Activated naive CD4-positive, alpha-beta T cell treated with anti-CD3 and anti-CD28 coated beads, Interleukin-2, amount 10 ng/mL, durations not matched to agents 7 days and 5 days (primary cell): ENCODE data around the gene PER2.
A peak's percentile ranks its signal among the peaks of the same experiment; 100 is the strongest.

Experiments
- CTCF ChIA-PET: fragments of 350-600 bp; sonication (Branson Sonifier 250); formaldehyde crosslinking; loops from one replicate; lab custom pipeline; 2021; ENCODE audit warnings: antibody characterized with exemption; lab: Charles Lee
- DNase-seq: peaks from one replicate; pipeline ENCODE4 v3.0.0-alpha.2; 2020
- H3K27ac Mint-ChIP-seq: one replicate; pipeline ENCODE4 v1.8.0; 2021; ENCODE audit warnings: mild to moderate bottlenecking, moderate library complexity, mixed read lengths
- H3K27me3 Mint-ChIP-seq: one replicate; pipeline ENCODE4 v1.8.0; 2021; ENCODE audit warnings: mild to moderate bottlenecking, mixed read lengths
- H3K36me3 Mint-ChIP-seq: one replicate; pipeline ENCODE4 v1.8.0; 2021; ENCODE audit warnings: mixed read lengths
- H3K4me1 Mint-ChIP-seq: one replicate; pipeline ENCODE4 v1.8.0; 2021; ENCODE audit warnings: mixed read lengths
- H3K4me3 Mint-ChIP-seq: one replicate; pipeline ENCODE4 v1.8.0; 2021; ENCODE audit warnings: mild to moderate bottlenecking, moderate library complexity, mixed read lengths
- H3K9me3 Mint-ChIP-seq: one replicate; pipeline ENCODE4 v1.8.0; 2021; ENCODE audit warnings: mixed read lengths

The PER2 gene

DNA sequence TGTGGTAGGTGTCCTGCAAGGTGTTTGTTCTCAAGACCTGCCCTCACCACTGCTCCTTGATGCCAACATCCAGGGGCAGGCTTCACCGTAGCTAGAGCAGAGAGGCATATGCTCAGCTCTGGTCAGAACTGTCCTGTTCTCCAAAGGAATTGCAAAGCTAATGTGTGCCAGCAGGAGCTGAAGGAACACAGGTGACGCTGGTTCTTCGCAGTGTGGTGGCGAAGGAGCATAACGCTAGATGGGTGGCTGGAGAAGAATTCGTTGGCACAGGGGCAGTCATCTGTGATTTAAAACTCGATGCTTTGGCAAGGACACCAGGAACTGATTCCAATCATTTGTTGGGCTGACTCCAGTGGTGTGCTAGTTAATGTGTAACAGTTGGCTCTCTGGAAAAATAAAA lies 11.4 kb upstream of the PER2 start:
- no peaks in the 10 kb centered on the region for H3K4me1 Mint-ChIP-seq
- H3K27me3 Mint-ChIP-seq = peaks cover 58% of the 10 kb centered on the region
- H3K9me3 Mint-ChIP-seq = no peaks in the 10 kb centered on the region
- CTCF ChIA-PET = no interaction called here
- H3K36me3 Mint-ChIP-seq = no peaks in the 10 kb centered on the region
- H3K27ac Mint-ChIP-seq = no peak overlapping the region
- no peak overlapping the region for H3K4me3 Mint-ChIP-seq
- no peak for DNase-seq

GRCh38 chr2:238296638-238297457 lies 8.4 kb upstream of the PER2 start:
- H3K27ac Mint-ChIP-seq = no peak overlapping the region
- peak; percentile 14 for DNase-seq
- no peaks in the 10 kb centered on the region for H3K36me3 Mint-ChIP-seq
- no peaks in the 10 kb centered on the region for H3K9me3 Mint-ChIP-seq
- H3K4me1 Mint-ChIP-seq = no peaks in the 10 kb centered on the region
- CTCF ChIA-PET = no interaction called here
- H3K27me3 Mint-ChIP-seq = peaks cover 38% of the 10 kb centered on the region
- no peak overlapping the region for H3K4me3 Mint-ChIP-seq

DNA sequence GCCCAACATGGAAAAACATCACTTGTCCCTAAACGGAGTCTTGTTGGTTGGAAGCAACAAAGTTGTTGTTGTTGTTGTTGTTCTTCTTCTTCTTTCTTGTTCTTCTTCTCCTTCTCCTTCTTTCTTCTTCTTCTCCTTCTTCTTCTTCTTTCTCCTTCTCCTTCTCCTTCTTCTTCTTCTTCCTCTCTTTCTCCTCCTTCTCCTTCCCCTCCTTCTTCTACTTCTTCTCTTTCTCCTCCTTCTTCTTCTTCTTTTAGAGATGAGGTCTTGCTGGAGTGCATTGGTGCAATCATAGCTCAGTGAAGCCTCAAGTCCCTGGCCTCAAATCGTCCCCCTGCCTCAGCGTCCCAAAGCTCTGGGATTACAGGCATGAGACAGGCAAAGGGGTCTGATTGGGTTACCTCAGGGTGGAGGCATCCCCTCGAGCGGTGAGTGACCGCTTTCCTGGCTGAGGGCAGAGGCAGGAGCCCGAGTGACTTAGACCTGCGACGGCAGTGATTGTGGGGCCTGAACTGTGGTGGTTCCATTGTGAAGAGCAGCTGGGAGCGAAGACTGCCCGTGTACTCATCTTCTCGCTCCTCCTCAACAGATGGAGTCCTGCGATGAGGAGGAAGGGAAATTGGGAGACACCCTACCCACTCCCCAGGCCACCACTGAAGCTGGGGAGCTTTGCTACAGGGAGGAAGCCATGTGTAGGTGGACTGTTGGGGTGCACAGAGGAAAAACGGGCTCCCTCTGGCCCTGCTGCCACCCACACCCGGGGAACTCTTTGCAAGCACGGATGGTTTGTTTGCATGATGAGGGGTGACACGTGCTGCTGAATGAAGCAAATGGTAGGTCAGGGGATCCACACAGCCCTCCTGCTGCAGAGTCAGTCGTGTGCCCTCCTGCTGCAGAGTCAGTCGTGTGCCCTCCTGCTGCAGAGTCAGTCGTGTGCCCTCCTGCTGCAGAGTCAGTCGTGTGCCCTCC lies 7.0 kb upstream of the PER2 start:
- H3K9me3 Mint-ChIP-seq = no peaks in the 10 kb centered on the region
- no peaks in the 10 kb centered on the region for H3K36me3 Mint-ChIP-seq
- CTCF ChIA-PET = no interaction called here
- H3K27ac Mint-ChIP-seq = no peak overlapping the region
- peaks cover 29% of the 10 kb centered on the region for H3K27me3 Mint-ChIP-seq
- H3K4me3 Mint-ChIP-seq = no peak overlapping the region
- H3K4me1 Mint-ChIP-seq = no peaks in the 10 kb centered on the region
- DNase-seq = no peak

- H3K36me3 Mint-ChIP-seq = no peaks in the 10 kb centered on the region
- H3K27ac Mint-ChIP-seq = no peak overlapping the region
- H3K4me3 Mint-ChIP-seq = no peak overlapping the region
- CTCF ChIA-PET = no interaction called here
- DNase-seq = peak; percentile 14
- no peaks in the 10 kb centered on the region for H3K9me3 Mint-ChIP-seq
- H3K27me3 Mint-ChIP-seq = peaks cover 20% of the 10 kb centered on the region
- H3K4me1 Mint-ChIP-seq = peaks cover 8% of the 10 kb centered on the region
Observed at GRCh38 chr2:238294393-238295143, 6.2 kb upstream of the PER2 start.

DNA sequence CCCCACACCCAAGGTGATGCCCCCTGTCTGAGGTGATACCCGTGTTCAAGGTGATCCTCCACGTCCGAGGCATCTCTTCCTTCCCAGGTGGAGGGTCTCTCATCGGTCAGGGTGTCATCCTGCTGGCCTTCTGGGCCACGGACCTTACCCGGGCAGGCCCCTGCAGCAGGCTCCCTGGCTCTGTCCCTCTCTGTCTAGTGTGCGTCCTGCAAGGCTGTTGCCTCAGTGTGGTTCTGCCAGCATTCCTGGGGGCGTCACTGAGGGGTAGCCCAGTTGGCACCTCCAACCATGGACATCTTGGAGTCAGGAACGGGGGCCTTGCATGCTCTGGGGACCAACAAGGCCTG lies 5.6 kb upstream of the PER2 start:
- peaks cover 18% of the 10 kb centered on the region for H3K27me3 Mint-ChIP-seq
- H3K9me3 Mint-ChIP-seq = no peaks in the 10 kb centered on the region
- no peaks in the 10 kb centered on the region for H3K36me3 Mint-ChIP-seq
- H3K4me3 Mint-ChIP-seq = no peak overlapping the region
- peaks cover 13% of the 10 kb centered on the region for H3K4me1 Mint-ChIP-seq
- H3K27ac Mint-ChIP-seq = no peak overlapping the region
- no peak for DNase-seq
- CTCF ChIA-PET = no interaction called here

DNA sequence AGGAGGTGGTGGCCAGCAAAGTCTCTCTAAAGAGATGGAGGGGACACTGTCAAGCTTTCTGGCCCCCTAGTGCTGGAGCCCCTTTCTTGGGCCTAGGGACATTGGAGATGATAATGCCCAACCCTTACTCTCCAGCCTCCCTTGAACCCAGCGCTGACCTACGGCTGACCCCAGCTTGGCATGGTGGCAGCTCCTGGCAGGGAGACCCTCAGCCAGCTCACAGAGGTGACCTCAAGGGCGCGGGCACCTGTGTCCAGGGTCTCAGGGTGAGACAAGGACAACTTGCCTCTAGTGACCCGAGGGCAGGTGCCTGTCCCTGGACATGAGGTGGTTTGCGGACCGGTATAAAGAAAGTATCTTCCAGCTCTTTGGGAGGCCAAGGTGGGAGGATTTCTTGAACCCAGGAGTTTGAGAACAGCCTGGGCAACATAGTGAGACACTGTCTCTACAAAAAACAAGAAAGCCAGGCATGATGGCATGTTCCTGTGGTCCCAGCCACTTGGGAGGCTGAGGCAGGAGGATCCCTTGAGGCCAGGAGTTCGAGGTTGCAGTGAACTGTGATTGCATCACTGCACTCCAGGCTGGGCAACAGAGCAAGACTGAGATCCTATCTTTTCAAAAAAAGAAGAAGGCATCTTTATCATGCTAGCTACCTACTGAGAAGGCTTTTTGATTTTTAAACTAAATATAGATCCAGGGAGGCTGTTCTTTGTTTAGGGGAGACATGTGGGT lies 3.3 kb upstream of the PER2 start:
- Mint-ChIP-seq H3K4me1 (peaks cover 28% of the 10 kb centered on the region), H3K27me3 (peaks cover 11% of the 10 kb centered on the region), H3K9me3 (no peaks in the 10 kb centered on the region), H3K36me3 (no peaks in the 10 kb centered on the region), H3K27ac (no peak overlapping the region), H3K4me3 (no peak overlapping the region)
- CTCF ChIA-PET = interaction anchor here (0.7 kb wide), 1 partner anchor 19 kb away, joined by 3 read pairs; no protein-coding TSS in a partner anchor
- no peak for DNase-seq

DNA sequence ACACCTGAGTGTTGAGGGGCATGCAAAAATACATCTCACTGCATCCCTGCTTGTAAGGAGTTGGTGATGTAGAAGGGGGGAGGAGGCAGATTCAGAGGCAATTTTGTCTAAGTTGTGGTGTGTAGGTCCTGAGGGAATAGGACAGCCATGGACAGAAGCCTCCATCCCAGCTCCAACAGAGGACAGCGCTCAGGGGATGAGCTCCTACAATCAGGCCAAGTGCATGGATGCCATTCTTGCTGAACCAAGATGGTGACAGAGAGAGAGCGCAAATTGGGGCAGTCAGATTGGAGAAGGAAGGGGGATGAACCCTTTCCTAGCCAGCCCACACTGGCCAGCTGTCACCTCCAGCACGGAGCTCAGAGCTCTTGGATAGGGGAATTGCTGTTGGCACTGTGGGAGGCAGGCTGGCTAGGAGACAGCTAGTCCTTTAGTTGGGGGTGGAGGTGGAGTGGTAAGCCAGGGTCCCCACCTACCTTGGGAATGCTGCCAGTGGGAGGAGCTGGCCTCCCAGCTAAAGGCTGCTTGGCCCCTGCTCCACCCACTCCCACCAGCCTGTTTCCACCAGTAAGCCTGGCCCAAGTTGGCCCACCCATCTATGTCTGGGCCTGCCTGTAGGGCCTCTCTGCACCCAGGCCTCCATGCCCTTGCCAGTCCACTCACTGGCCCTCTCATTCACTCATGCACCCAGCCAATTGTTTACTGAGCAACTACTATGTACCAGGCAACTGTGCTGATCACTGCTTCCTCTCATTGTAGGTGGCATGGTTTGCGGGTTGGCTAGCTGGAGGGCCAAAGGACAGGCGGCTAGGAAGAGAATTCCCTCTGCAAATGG lies 2.5 kb upstream of the PER2 start:
- Mint-ChIP-seq H3K4me1 (peaks cover 30% of the 10 kb centered on the region), H3K27me3 (peaks cover 10% of the 10 kb centered on the region), H3K27ac (no peak overlapping the region), H3K4me3 (no peak overlapping the region), H3K9me3 (no peaks in the 10 kb centered on the region), H3K36me3 (no peaks in the 10 kb centered on the region)
- CTCF ChIA-PET = interaction anchor here (0.7 kb wide), 3 partner anchors 18 to 173 kb away, joined by 3 read pairs; no protein-coding TSS in a partner anchor
- no peak for DNase-seq

DNA sequence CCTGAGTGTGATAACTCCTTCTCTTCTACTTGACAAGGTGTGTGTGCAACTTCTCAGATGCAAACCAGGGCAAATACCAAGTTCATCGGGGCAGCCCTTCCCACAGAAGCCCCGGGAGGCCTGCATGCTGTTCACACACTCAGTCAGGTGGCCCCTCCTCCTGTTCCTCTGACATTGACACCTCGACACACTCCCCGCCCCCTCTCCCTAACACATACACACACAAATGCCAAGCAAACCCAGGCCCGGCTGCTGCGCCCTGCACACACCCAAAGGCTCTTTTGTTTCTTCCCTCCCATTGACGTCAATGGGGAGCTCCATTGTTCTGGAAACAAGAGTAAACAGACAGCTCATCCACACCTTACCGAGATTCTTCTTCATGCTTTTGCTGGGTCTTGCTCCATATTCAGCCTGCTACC lies 1.7 kb upstream of the PER2 start:
- DNase-seq = no peak
- Mint-ChIP-seq H3K4me3 (peak overlapping the region; percentile 90), H3K4me1 (peaks cover 32% of the 10 kb centered on the region), H3K36me3 (no peaks in the 10 kb centered on the region), H3K9me3 (no peaks in the 10 kb centered on the region), H3K27ac (peak overlapping the region; percentile 95), H3K27me3 (peaks cover 3% of the 10 kb centered on the region)
- CTCF ChIA-PET = interaction anchor here (0.7 kb wide), 2 partner anchors 26 to 173 kb away, joined by 3 read pairs; no protein-coding TSS in a partner anchor

- H3K27ac Mint-ChIP-seq = peak overlapping the region; percentile 95
- H3K36me3 Mint-ChIP-seq = no peaks in the 10 kb centered on the region
- peaks cover 33% of the 10 kb centered on the region for H3K4me1 Mint-ChIP-seq
- CTCF ChIA-PET = interaction anchor here (0.9 kb wide), 1 partner anchor 26 kb away, joined by 3 read pairs; no protein-coding TSS in a partner anchor
- H3K27me3 Mint-ChIP-seq = no peaks in the 10 kb centered on the region
- no peak for DNase-seq
- H3K4me3 Mint-ChIP-seq = peak overlapping the region; percentile 90
- no peaks in the 10 kb centered on the region for H3K9me3 Mint-ChIP-seq
Observed at GRCh38 chr2:238289574-238289973, 1.2 kb upstream of the PER2 start.

GRCh38 chr2:238288650-238289573 lies 502 bp upstream of the PER2 start:
- DNase-seq = peak; percentile 98
- Mint-ChIP-seq H3K9me3 (no peaks in the 10 kb centered on the region), H3K27me3 (no peaks in the 10 kb centered on the region), H3K4me3 (peak overlapping the region; percentile 90), H3K27ac (peak overlapping the region; percentile 95), H3K4me1 (peaks cover 35% of the 10 kb centered on the region), H3K36me3 (no peaks in the 10 kb centered on the region)
- CTCF ChIA-PET = interaction anchor here (0.9 to 1.6 kb wide), 2 partner anchors 26 to 33 kb away, joined by 3 to 5 read pairs; no protein-coding TSS in a partner anchor

DNA sequence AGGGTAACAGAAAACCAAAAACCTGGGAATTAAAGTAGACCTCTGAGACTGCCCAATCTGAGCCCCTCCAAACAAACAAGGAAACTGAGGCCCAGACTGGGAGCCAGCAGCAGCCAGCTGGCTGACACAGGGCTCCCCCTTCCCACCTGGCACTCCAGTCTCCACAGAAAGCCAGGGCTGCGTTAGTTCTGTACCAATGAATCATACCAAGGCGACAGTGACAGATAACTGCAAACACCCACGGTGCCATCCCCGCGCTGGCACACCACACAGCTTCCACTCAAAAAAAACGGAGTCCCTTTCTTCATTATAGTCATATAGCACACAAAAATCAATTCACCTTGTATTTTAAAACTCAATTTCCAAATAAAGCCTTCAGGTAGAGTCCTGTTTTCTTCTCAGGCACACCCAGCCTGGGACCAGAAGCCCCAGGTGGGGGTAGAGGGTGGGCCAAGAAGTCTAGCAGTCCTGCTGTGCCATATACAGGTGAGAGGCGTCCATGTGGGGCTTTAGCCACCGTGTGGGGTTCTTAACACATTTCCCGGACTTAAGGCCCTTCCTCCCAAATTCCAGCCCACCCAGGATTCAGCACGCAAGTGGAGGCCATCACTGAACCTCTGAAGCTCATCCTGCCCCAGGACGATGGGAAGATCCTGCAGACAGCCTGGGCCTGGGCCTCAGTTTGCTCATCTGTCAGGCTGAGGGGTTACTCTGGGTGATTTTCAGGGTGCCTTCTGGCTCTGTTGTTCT lies 1.2 kb downstream of the PER2 start:
- Mint-ChIP-seq H3K9me3 (no peaks in the 10 kb centered on the region), H3K27me3 (no peaks in the 10 kb centered on the region), H3K4me1 (peaks cover 35% of the 10 kb centered on the region), H3K4me3 (peak overlapping the region; percentile 75), H3K36me3 (no peaks in the 10 kb centered on the region), H3K27ac (peak overlapping the region; percentile 28)
- DNase-seq = peak; percentile 11
- CTCF ChIA-PET = interaction anchor here (1.6 kb wide), 1 partner anchor 32 kb away, joined by 5 read pairs; no protein-coding TSS in a partner anchor
